Measurements from ENCODE around the gene PIGU.

The PIGU gene

GRCh38 chr20:34512266-34512954, 164.5 kb downstream of the PIGU start:
- ChIA-PET POLR2A (ENCODE audit: low non-redundant PET) (no interaction called here), CTCF (interaction anchor here (1.8 kb wide), 1 partner anchor 200 kb away, joined by 9 read pairs; no protein-coding TSS in a partner anchor)
- no peak for TF ChIP-seq CTCF (conservative IDR thresholded peaks at IDR 0.05; ENCODE audit: low read depth)
- no peak overlapping the region for H3K27ac ChIP-seq
- DNase-seq (ENCODE audit: low spot score) = no peak

GRCh38 chr20:34511891-34512265, 165.0 kb downstream of the PIGU start:
- CTCF ChIA-PET = interaction anchor here (0.6 to 1.8 kb wide), 2 partner anchors 199 to 232 kb away, joined by 3 to 9 read pairs; no protein-coding TSS in a partner anchor
- no peak overlapping the region for H3K27ac ChIP-seq
- POLR2A ChIA-PET (ENCODE audit: low non-redundant PET) = no interaction called here
- no peak for TF ChIP-seq CTCF (conservative IDR thresholded peaks at IDR 0.05; ENCODE audit: low read depth)
- no peak for DNase-seq (ENCODE audit: low spot score)

- TF ChIP-seq CTCF (conservative IDR thresholded peaks at IDR 0.05; ENCODE audit: low read depth) = no peak
- ChIA-PET CTCF (no interaction called here), POLR2A (ENCODE audit: low non-redundant PET) (no interaction called here)
- no peak overlapping the region for H3K27ac ChIP-seq
- no peak for DNase-seq (ENCODE audit: low spot score)
Measured at GRCh38 chr20:34510575-34510974, 166.3 kb downstream of the PIGU start.

Measured in RWPE1 (cell line).